HuH-7 (cell line): ENCODE measurements around the gene SNX30.

ENCODE experiments used
- DNase-seq: peaks from one replicate; pipeline ENCODE4 v3.0.0; 2011; ENCODE audit warnings: low spot score

SNX30 gene

DNA sequence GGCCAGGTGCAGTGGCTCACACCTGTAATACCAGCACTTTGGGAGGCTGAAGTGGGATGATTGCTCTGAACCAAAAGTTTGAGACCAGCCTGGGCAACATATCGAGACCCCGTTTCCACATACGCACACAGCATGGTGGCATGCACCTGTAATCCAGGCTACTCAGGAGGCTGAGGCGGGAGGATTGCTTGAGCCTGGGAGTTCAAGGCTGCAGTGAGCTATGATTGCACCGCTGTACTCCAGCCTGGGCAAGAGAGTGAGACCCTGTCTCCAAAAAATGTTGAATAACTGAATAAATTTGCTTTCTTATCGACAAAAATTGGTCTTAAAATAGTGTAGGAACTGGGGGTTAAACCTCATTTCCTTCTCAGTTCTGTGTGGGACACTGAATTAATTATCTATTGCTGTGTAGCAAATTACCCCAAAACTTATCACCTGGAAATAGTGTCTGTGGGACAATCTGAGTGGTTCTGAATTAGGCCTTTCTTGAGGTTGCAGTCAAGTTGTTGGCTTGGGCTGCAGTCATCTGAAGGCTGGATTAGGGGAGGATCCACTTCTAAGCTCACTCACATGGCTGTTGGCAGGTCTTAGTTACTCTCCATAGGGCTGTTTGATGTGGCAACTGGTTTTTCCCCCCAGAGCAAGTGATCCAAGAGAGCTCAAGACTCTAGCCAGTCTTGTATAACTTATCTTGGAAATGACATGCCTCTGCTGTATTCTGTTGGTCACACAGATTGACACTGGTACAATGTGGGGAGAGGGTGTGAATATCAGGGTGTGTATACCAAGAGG, 2.0 kb downstream of the SNX30 start:
- DNase-seq, result no peak

DNA sequence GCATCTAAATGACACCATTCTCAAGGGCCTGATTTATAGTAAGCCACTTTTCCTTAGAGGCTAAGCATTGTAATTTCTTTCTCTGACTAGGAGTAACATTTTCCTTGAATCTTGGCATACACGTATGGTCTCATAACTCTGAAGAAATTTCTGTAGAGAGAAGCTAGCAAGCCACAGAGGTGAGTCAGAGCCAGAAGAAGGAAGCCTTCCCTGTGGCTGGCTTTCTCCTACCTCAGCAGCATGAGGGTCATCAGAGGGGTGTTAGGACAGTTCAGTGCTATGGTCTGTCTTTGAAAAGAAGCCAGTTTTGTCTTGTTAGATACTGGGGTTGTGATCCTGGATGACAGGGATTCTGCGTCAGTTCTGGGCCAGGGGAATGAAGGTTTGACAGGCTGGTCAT, 3.2 kb downstream of the SNX30 start:
- no peak for DNase-seq

DNA sequence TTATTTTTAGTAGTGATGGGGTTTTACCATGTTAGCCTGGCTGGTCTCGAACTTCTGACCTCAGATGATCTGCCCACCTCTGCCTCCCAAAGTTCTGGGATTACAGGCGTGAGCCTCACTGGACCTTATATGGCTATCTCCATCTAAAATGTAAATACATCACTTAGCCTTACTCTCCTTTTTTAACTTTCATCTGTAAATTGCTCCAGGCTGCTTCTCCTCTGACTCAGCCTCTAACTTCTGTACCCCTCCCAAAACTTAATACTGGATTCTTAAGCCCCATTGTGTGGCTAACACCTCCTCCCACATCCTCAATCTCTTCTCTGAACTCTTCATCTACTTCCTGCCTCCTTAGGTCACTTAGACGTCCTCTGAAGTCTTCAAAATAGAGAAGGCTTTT, 4.0 kb downstream of the SNX30 start:
- no peak for DNase-seq

DNA sequence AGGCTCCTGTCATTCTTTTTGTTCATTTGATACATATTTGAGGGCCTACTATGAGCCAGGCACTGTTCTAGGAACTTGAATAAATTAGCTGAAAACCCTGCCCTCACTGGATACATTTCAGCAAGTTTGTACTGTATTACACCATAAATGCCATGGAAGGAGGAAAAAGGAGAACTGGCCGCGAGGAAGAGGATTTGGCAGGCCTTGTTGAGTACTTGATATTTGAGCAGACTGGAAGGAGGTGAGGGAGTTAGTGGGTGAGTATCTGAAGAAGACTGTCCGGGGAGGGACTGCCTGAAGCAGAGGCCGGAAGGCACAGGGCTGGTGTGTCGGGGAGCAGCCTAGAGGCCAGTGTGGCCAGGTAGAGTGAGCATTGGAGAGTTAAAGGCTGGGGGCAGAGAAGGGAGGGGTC, 4.5 kb downstream of the SNX30 start:
- no peak for DNase-seq

DNA sequence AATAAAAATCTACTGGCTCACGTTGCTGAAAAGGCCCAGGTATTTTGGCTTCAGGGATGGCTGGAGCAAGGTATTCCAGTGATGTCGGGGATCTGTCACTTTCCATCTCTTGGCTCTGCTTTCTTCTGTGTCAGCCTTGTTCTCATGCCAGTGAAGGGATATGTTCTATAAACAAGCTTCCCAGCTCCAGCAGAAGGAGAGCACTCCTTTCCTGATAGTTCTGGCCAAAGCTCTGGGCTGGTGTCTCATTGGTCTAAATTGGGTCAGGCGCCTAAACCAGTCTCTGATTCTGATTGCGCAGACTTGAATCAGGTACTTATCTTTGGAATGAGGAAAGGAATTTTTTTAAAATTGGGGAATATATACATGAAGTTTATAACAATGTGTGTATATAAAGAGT, 5.1 kb downstream of the SNX30 start:
- DNase-seq, result no peak

DNA sequence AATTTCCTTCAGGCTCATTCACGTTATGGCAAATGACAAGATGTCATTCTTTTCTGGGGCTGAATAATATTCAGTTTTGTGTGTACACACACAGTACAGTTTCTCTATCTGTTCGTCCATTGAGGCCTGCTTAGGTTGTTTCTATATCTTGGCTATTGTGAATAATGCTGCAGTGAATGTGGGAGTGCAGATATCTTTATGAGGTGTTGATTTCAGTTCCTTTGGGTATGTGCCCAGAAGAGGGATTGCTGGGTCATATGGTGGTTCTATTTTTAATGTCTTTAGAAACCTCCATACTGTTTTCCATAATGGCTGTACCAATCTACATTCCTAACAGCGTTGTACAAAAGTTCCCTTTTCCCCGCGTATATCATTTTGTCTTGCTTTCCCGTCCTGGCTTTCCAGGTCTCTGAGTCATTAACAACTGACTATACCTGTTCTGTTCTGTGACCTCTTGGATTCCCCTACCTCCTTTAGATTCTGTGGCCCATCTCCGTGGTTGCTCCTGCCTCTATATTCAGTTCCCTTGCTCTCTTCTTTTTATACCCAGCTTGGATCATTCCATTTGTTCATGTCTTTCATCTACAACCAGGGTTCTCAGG, 6.8 kb downstream of the SNX30 start:
- DNase-seq, result no peak

DNA sequence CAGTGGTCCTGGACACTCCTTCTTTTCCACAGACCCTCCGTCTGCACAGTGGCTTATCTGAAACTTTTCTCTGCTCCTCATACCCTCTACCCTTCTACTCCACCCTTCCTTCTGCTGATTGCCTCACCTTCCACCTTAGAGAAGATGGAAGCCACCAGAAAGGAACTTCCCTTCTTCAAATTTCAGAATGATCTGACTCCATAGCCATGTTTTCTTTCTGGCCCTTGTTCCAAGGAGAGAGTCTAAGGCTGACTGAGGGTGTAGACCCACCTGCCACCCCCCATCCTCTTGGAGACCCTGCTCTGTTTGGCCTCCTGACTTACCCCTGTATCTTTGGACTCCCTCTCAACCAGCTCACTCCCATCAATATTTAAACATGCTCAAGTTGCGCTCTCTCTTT, 7.4 kb downstream of the SNX30 start:
- no peak for DNase-seq

DNA sequence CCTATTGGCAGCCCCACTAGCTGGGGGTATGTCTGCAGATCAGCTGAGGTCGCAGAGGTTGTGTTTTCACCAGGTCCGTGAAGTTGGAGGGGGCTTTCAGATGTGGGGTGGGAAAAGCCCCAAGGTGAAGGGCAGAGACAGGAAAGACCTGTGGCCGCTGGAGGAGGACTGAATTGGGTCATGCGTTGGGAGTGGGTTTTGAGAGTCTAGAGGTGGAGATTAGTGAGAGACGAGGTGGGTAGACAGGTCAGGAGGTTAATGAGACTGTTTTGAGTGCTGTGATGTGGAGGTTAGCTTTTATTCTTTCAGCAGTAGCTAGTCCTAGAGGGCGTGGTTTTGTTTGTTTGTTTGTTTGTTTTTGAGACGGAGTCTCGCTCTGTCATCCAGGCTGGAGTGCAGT, 10.3 kb downstream of the SNX30 start:
- no peak for DNase-seq

DNA sequence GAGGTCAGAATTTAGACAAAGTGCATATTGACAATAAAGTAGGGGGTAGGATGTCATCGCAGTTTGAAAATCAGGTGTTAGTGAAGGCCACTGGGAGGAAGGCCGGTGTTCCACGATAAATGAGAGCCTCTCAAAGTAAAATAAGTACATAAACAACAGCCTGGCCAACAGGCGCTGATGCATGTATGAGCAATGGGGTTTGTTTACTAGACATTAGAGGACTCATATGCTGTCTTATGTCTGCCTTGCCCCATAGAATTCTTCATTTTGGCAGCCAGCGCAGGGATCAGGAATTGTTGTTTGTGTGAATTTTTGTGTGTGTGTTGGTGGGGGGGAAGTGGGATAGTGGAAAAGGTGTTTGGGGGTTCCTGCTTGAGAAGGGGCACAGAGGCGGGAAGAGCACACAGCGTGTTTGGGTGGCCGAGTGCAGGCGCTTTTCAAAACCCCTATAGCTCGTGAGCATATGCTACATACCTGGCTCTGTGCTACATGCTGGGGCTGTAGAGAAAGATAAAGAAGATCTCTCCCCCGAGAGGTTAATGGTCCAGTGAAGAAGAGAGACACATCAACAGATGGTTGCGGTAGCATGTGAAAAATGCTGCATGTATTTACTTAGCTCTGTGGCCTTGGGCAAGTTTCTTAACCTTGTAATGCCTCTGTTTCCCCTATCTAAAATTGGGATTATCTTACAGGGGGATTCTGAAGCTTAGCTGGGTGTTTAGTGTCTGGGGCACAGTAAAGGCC, 11.5 kb downstream of the SNX30 start:
- DNase-seq, result no peak

DNA sequence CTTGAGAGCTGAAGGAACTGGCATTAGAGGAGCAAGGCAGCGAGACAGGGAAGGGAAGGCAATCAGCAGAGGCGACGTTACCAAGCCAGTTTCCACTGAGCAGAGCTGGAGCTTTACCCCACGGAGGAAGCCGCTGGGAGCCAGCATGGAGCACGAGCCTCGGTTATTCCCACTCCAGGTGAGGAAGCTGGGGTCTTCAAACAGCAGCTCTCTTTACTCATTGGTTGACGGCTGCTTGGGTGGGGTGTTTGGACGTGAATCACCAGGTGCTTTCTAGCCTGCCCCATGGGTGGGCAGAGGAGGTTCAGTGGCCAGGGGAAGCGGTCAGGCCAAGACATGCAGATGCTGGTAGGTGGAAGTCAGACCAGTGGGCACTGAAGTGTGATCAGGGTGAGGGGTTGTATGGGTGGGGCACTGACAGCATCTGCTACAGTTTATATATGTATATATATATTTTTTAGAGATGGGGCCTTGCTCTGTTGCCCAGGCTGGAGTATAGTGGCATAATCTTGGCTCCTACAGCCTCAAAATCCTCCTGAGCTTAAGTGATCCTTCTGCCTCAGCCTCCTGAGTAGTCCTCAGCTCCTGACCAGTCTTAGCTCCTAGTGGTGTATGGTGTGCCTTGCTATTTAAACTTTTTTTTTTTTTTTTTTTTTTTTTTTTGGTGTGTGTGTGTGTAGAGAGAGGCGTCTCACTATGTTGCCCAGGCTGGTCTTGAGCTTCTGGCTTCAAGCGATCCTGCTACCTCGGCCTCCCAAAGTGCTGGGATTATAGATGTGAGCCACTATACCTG, 12.4 kb downstream of the SNX30 start:
- DNase-seq, result no peak

DNA sequence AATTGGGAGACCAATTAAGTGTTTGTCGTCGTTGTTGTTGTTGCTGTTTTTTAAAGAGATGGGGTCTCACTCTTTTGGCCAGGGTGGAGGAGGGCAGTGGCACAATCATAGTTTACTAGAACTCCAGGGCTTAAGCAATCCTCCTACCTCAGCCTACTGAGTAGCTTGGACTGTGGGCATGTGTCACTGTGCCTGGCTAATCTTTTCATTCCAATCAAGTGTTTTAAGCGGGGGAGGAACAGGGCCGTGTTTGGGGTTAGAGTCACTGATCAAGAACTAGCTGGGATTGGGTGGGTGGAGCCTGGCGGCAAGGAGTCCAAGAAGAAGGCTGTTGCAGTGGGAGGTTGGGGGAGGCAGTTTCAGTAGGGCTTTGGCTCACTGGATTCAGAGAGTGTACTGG, 13.8 kb downstream of the SNX30 start:
- DNase-seq, result no peak

DNA sequence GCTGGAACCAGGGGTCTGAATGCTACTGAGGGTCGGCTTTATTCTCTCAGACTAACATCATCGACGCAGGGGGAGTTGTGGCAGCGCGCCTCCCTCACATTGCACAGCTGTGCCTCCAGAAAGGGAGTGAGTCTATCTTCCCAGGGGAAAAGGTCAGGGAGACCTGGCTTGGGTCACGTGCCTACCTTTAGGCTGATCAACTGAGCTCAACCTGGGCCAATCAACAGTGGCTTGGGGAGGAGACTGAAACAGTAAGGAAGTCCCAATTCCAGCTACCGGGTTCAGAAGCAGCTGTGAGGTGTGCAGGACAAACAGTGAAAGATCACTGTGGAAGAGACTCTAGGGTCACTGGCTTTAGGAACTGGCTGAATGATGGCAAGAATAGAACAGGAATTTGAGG, 14.3 kb downstream of the SNX30 start:
- DNase-seq, result peak; percentile 84

DNA sequence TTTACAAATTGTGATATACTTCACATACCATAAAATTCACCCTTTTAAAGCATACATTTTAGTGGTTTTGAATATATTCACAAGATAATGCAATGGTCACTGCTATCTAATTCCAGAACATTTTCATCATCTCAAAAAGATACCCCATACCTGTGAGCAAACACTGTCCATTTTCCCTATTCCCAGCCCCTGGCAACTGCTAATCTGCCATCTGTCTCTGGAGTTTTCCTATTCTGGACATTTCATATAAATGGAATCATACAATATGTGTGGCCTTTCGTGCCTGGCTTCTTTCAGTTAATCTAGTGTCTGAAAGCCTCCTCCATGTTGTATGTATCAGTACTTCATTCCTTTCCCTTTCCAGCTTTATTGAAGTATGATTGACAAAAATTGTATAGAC, 14.7 kb downstream of the SNX30 start:
- no peak for DNase-seq

DNA sequence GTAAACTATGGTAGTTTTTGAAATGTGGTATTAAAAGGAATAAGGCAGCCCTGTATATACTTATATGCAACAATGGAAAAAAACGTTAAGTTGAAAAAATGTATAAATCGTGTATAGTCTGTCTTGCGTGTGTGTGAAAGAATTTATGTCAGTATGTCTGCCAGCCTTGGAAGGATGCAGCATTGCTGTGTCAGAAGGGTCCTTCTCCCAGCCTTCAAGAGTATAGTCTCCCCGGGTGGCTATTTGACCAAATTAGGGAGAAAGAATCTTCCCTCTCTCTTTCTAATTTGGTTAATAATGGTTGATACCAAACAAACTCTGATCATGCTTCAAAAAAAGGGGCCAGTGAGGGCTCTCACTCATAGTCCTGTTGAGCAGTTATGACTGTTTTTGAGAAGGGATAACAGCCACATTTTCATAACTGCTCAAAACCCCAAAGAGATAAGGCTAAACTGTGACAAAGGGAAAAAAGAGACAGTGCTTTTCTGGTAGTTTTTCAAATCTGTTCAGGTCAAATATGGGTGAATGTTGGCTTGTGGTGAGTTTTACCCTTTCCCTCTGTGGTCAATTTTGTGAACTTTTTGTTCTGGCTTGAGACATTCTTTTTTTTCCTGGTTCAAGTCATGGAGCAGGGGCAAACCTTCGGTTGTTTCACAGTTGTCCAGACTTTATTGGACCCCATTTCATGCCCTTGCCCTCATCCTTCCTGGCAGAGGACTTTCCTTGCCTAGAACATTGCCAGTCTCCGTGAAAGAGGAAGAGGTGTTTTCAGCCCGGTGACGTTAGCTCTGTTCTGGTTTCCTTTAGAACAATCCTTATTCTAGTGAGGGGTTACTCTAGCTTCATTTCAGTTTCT, 21.0 kb downstream of the SNX30 start:
- no peak for DNase-seq

DNA sequence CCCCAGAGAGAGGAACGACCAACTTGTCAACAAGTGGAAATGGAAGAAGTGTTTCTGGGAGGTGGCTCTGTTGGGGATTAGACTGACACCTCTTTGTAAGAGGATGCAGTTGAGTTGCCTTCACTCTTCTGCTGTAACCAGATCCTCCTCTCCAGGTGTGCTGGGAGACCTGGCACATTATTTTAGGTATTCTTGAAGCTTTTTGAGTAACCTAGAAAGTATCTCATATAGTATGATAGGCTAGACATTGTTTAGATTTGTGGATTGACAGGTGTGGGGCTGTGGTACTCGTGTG, 21.6 kb downstream of the SNX30 start:
- DNase-seq, result no peak

DNA sequence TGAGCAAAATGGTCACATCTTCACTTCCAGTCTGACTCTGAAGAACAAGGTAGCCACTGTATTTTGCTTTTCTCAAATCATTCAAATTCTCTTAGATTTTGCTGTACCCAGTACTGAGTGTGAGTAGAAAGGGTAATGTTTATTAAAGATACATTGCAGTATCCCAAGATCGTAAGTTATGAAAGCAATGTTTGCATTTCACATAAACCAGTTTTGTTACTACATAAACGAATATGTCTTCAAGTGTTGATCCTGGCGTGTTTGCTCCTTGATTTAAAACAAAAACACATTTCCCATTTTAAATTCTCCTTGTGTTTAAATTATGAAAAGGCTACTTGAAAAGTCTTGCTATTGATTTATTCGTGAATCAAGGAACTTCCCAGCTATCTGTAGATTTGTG, 22.0 kb downstream of the SNX30 start:
- no peak for DNase-seq

DNA sequence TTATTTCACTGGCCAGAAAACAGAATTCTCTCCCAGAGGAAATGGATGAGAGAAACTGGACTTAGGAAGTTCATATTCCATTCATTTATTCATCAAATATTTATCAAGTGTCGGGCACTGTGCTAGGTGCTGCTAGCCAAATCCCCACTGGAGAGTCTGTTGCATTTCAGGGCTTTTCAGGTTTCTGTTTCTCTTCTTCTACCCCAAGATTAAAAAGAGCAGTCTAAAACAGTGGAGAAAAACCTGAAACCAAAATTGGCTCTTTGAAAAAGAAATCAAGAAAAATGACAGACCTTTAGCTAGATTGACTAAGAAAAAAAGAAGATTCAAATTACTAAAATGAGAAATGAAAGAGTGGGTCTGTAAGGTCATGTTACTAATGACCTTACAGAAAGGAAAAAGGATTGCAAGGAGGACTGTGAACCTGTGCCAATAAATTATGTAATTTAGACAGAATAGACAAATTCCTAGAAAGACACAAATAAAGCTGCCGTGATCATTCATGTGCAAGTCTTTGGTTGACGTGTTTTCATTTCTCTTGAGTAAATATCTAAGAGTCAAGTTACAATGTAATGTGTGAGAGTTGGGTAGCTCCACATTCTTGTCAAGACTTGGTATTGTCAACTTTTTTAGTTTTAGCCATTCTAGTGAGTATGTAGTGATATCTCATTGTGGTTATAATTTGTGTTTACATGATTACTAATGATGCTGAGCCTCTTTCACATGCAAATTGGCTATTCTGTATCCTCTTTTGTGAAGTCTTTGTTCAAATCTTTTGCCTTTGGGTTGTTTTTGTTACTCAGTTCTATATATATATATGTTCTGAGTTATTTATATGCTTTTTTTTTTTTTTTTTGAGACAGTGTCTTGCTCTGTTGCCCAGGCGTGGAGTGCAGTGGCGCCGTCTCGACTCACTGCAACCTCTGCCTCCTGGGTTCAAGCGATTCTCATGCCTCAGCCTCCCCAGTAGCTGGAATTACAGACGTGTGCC, 23.7 kb downstream of the SNX30 start:
- no peak for DNase-seq

DNA sequence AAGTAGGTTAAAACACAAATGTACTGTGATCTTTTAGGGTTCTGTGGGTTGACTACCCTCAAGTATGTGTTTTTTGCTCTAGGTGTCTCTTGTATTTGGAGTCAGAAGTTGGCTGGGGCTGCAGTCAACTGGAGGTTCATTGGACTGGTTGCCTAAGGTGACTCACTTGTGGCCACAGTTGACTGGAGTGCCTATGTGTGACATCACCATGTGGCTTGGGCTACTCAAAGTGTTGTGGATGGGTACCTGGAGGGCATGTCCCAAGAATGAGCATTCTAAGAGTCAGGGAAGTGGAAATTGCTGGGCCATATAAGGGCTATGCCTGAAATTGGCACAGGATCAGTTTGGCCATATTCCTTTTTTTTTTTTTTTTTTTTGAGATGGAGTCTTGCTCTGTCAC, 27.4 kb downstream of the SNX30 start:
- no peak for DNase-seq

DNA sequence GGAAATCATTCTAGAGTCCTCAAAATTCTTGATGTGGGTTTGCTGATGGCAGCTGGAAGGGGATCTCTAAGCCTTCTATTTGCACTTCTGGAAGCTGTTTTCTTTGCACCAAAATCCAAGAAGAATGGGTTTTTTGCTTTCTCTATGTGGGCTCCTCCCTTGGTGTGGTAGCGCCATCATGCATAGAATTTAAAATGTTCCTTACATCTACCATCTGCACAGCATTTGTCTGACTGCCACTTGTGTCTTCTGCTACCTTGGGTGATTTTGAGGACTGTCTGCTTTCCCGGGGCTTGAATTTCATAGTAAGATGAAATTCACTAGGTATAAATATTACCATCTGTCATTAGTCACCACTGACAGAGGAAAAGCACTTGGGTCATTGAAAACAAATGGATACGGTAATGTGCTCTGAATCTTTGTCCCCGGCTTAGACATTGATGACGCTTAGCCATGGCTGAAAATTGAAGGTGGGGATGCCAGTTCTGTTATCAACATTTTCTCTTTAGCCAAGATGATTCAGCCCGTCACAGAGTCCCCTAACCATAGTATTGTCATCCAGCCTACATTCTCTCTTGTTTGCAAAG, 30.0 kb downstream of the SNX30 start:
- DNase-seq, result no peak

DNA sequence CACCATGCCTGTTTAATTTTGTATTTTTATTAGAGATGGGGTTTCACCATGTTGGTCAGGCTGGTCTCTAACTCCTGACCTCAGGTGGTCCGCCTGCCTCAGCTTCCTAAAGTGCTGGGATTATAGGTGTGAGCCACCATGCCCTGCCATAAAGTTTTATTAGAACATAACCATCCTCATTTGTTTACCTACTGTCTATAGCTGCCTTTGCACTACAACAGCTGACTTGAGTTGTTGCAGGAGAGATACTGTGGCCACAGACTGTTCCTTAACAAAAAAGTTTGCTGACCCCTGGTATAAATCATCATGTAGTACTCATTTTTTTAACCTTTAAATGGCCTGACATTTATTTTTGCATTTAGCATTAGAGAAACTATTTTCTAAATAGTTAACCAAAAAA, 31.7 kb downstream of the SNX30 start:
- DNase-seq, result no peak
